HepG2 (cell line): ENCODE measurements around the gene HSPA1L. TPM values are rescaled to one million over a fixed set of nuclear protein-coding genes. Genes with fewer than 3 reads are reported as not detected.

Experiments
- BRCA1 ChIP-seq: sonication (generic); formaldehyde crosslinking; IDR thresholded peaks from 2 replicates; pipeline ENCODE4 v1.4.0; 2020; ENCODE audit warnings: missing genetic modification reagents
- FOSL1 ChIP-seq: sonication (generic); formaldehyde crosslinking; IDR thresholded peaks from 2 replicates; pipeline ENCODE4 v1.9.0; 2021; ENCODE audit warnings: missing genetic modification reagents, borderline replicate concordance
- GATA4 ChIP-seq: sonication (generic); IDR thresholded peaks from 2 replicates; pipeline ENCODE4 v1.6.1; 2016; ENCODE audit warnings: antibody characterized with exemption, low read depth, borderline replicate concordance
- HMGXB3 ChIP-seq: sonication (generic); formaldehyde crosslinking; IDR thresholded peaks from 2 replicates; pipeline ENCODE4 v1.4.0; 2020; ENCODE audit warnings: missing genetic modification reagents, borderline replicate concordance
- HOXA5 ChIP-seq: sonication (generic); formaldehyde crosslinking; IDR thresholded peaks from 2 replicates; pipeline ENCODE4 v1.4.0; 2020; ENCODE audit warnings: missing genetic modification reagents
- IKZF5 ChIP-seq: IDR thresholded peaks from 2 replicates; pipeline ENCODE4 v1.6.1; 2018; ENCODE audit warnings: missing genetic modification reagents, mild to moderate bottlenecking, missing compliant biosample characterization
- NRL ChIP-seq: sonication (generic); formaldehyde crosslinking; IDR thresholded peaks from 2 replicates; pipeline ENCODE4 v1.5.0; 2020; ENCODE audit warnings: missing genetic modification reagents, mild to moderate bottlenecking, moderate library complexity, borderline replicate concordance
- PPARG ChIP-seq: conservative IDR thresholded peaks from 2 replicates; pipeline ENCODE4 v1.6.1; 2016; ENCODE audit warnings: missing biosample characterization, missing genetic modification reagents
- RBAK ChIP-seq: sonication (generic); formaldehyde crosslinking; IDR thresholded peaks from 2 replicates; pipeline ENCODE4 v1.5.1; 2020; ENCODE audit warnings: mild to moderate bottlenecking, missing genetic modification reagents
- REXO4 ChIP-seq: sonication (generic); formaldehyde crosslinking; IDR thresholded peaks from 2 replicates; pipeline ENCODE4 v1.8.0; 2022; ENCODE audit warnings: missing genetic modification reagents, mild to moderate bottlenecking, borderline replicate concordance
- SIX1 ChIP-seq: sonication (generic); formaldehyde crosslinking; IDR thresholded peaks from 2 replicates; pipeline ENCODE4 v1.4.0; 2020; ENCODE audit warnings: missing genetic modification reagents, borderline replicate concordance
- SP1 ChIP-seq, 2 experiments: fragments of 450-650 bp in 1 of 2; sonication (generic) in 1 of 2; formaldehyde crosslinking in 1 of 2; IDR thresholded peaks; 2 replicates each; pipeline versions ENCODE4 v1.4.0 to v1.6.1; 2016 to 2020; ENCODE audit warnings: missing genetic modification reagents in 1 of 2
- STAG1 ChIP-seq: sonication (generic); formaldehyde crosslinking; IDR thresholded peaks from 2 replicates; pipeline ENCODE4 v1.4.0; 2020; ENCODE audit warnings: missing genetic modification reagents
- TARDBP ChIP-seq: sonication (generic); formaldehyde crosslinking; IDR thresholded peaks from 2 replicates; pipeline ENCODE4 v1.8.0; 2022; ENCODE audit warnings: mild to moderate bottlenecking, missing genetic modification reagents
- TGIF2 ChIP-seq: IDR thresholded peaks from 2 replicates; pipeline ENCODE4 v1.6.1; 2016; ENCODE audit warnings: control low read depth, missing compliant biosample characterization
- TMF1 ChIP-seq: sonication (generic); formaldehyde crosslinking; IDR thresholded peaks from 2 replicates; pipeline ENCODE4 v1.8.1; 2022; ENCODE audit warnings: low read depth, missing genetic modification reagents
- USF2 ChIP-seq, 2 experiments: sonication (generic) in 1 of 2; formaldehyde crosslinking in 1 of 2; IDR thresholded peaks; 2 replicates each; pipeline versions ENCODE4 v1.5.1 to v1.6.1; 2011 to 2020; ENCODE audit warnings: borderline replicate concordance in 1 of 2, low read depth in 1 of 2, low read length in 1 of 2, mild to moderate bottlenecking in 1 of 2, missing genetic modification reagents in 1 of 2, moderate library complexity in 1 of 2
- ZNF317 ChIP-seq: sonication (generic); formaldehyde crosslinking; IDR thresholded peaks from 2 replicates; pipeline ENCODE4 v1.5.0; 2020; ENCODE audit warnings: mild to moderate bottlenecking, missing genetic modification reagents
- ZNF335 ChIP-seq: sonication (generic); formaldehyde crosslinking; IDR thresholded peaks from 2 replicates; pipeline ENCODE4 v1.4.0; 2020; ENCODE audit warnings: missing genetic modification reagents
- ZNF510 ChIP-seq: sonication (generic); formaldehyde crosslinking; IDR thresholded peaks from 2 replicates; pipeline ENCODE4 v1.4.0; 2020; ENCODE audit warnings: low read depth, mild to moderate bottlenecking, missing genetic modification reagents
- ZNF839 ChIP-seq: sonication (generic); formaldehyde crosslinking; IDR thresholded peaks from 2 replicates; pipeline ENCODE4 v1.4.0; 2020; ENCODE audit warnings: missing genetic modification reagents, mild to moderate bottlenecking, borderline replicate concordance
- polyA plus RNA-seq, 8 experiments: library from polyadenylated mRNA; depleted of rRNA in 3 of 8; stranded (reverse) in 7 of 8; unstranded in 1 of 8; fragments of >200 nt; fragmentation: Illumina TruSeq in 4 of 8; extraction: Trizol in 4 of 8; gene quantifications; 2 replicates each; pipeline versions ENCODE4 v1.2.1 to v1.2.3, GENCODE V29; 2011 to 2016; ENCODE audit warnings: low read depth in 4 of 8, missing spikeins in 1 of 8, mixed read lengths in 1 of 8; ENCODE audit not compliant: insufficient read depth in 1 of 8
- total RNA-seq, 5 experiments: library from RNA; depleted of rRNA; stranded (reverse); fragments of >200 nt; fragmentation: Illumina TruSeq; extraction: Trizol; gene quantifications; 2 replicates each; pipeline ENCODE4 v1.2.3, GENCODE V29; 2016; ENCODE audit warnings: low read depth in 1 of 5

Gene HSPA1L
- total and polyA plus RNA-seq, 2 of the 13 experiments (the other 11 are each of a cell fraction or from before 2014, with no cell fraction given), result 0.55 to 1.0 TPM

- TF ChIP-seq SP1 (IDR thresholded peaks at IDR 0.05) (no peak), SP1 (CRISPR knock-in tag; IDR thresholded peaks at IDR 0.05) (peak; percentile 46; the same call in 1 of the 2 replicates), ZNF839 (CRISPR knock-in tag) (no peak), TGIF2 (CRISPR knock-in tag) (no peak), STAG1 (CRISPR knock-in tag) (peak; percentile 46), TMF1 (CRISPR knock-in tag) (0 out of 2 replicates have a peak, but pooled peaks have one; percentile 74), ZNF510 (no peak), RBAK (CRISPR knock-in tag) (peak; percentile 30; the same call in 1 of the 2 replicates), PPARG (no peak), REXO4 (0 out of 2 replicates have a peak, but pooled peaks have one; percentile 40), TARDBP (CRISPR knock-in tag) (0 out of 2 replicates have a peak, but pooled peaks have one; percentile 14), HMGXB3 (CRISPR knock-in tag) (0 out of 2 replicates have a peak, but pooled peaks have one; percentile 80), USF2 (IDR thresholded peaks at IDR 0.05; ENCODE audit: low read depth, low read length) (no peak), USF2 (CRISPR knock-in tag; IDR thresholded peaks at IDR 0.05; ENCODE audit: borderline replicate concordance) (no peak), BRCA1 (CRISPR knock-in tag) (peak; percentile 80), NRL (peak; percentile 96), FOSL1 (CRISPR knock-in tag) (0 out of 2 replicates have a peak, but pooled peaks have one; percentile 13), GATA4 (peak; percentile 97), ZNF317 (CRISPR knock-in tag) (peak; percentile 72), HOXA5 (CRISPR knock-in tag) (peak; percentile 87), IKZF5 (CRISPR knock-in tag) (0 out of 2 replicates have a peak, but pooled peaks have one; percentile 61), ZNF335 (CRISPR knock-in tag) (peak; percentile 97), SIX1 (CRISPR knock-in tag) (no peak)
Observed at GRCh38 chr6:31827286-31828079, 12.4 kb upstream of the HSPA1L start, which contains the start of gene HSPA1B (continued).
